NCI-H510A treated with DMSO at 0.1 percent for 48 hours (cell line): ENCODE results near the gene ACY1.

ENCODE experiments used
- DNase-seq: peaks from one replicate; lab custom pipeline; 2025; lab: John Stamatoyannopoulos, UW

Gene ACY1

DNA sequence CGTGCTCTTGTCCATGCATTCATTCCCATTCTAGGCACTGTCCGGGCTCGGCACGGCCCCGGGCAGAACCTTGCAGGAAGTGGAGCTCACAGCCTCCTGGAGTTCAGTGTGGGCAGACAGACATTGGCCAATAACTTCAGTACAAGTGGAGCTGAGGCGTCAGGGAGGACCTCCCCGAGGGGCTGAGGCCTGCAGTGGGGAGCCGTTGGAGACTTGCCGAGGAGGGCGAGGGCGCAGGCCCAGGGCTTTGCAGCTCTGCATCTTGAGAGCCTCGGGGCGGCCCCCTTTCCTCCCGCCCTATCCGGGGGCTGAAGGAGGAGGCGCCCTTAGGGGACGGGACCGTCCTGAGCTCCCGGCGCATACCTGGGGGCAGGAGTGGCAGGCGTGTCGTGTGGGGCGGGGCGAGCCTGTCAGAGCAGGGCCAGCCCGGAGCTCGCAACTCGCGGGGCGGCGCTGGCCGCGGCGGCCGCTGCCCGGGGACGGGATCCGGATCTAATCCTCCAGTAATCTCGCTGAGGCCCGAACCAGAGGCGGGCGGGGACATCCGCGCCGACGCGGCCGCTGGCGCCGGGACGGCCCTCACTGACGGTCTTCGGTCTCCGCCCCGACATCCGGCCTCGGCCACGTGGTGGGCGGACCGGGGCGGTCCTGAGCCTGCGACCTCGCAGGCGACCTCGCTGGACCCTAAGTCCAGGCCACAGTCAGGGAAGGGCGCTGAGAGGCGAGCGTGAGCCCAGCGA lies at the start of gene ACY1:
TSS of gene ACY1 (plus strand) at position 698 of the 740 bp plus-strand sequence. CDS start 530 bp downstream, outside the sequence.
- peak; percentile 63 for DNase-seq

GRCh38 chr3:51934139-51934850 lies 49.0 kb upstream of the ACY1 start:
- no peak for DNase-seq

GRCh38 chr3:51934991-51935885 lies 48.1 kb upstream of the ACY1 start:
- DNase-seq: no peak

- DNase-seq: no peak
Measured at GRCh38 chr3:51935886-51936755, 47.2 kb upstream of the ACY1 start.

DNA sequence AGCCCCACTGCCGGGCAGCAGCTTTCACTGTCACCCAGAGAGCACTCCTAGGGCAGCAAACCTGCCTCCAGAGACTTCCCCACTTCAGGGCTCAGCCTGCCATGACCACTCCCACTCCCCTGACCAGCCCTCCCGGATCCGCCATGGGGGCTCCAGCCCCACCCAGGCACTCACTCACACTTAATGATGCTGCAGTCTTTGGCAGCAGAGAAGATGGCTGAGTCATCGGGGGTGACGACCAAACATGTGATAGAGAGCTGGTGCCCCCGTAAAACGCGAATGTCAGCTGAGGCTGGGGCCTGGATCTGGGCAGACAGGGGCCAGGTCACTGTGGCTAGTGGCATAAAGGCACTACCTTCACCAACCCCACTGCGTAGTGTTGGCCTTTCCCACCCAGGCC lies 46.3 kb upstream of the ACY1 start:
- DNase-seq: no peak

DNA sequence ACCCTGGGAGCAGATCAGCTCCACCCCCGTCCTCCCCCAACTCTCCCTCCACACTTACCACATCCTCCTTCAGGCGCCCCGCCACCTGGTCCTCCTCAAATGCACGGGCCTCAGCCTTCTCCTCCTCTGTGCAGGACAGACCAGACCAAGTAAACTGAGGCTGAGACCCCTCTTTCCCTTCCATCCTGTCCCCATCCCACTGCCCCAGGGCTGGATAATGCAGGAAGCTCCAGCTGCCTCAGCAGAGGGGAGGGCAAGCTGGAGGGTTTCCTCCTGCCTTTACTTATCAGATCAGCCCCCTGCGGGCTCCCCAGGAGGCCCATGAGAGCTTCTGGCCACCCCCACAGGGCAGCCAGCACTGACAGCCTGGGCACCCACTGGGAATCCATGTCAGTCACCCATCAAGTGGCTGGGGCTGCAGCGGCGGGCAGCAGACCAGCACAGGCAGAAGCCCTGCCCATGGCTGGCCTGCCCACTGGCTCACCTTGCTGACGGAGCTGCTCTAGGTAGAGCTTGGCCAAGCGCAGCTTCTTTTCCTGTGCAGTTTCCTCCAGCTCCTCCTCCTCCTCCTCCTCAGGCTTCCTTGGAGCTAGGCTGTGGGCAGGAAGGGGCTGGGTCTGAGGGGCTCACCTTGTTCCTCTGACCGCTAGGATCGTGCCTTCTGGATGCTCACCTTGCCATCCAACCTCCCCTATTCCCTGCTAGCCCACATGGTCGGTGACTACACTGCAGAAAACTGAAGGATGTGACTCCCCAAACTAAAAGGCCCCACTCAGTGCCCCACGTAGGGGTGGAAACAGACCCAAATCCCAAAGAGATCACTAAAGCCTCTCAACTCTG lies 45.5 kb upstream of the ACY1 start:
- no peak for DNase-seq

GRCh38 chr3:51938780-51939425 lies 44.4 kb upstream of the ACY1 start:
- DNase-seq: no peak

GRCh38 chr3:51940648-51941462 lies 42.5 kb upstream of the ACY1 start:
- DNase-seq: no peak

- DNase-seq: no peak
Measured at GRCh38 chr3:51941463-51941797, 41.9 kb upstream of the ACY1 start.

DNA sequence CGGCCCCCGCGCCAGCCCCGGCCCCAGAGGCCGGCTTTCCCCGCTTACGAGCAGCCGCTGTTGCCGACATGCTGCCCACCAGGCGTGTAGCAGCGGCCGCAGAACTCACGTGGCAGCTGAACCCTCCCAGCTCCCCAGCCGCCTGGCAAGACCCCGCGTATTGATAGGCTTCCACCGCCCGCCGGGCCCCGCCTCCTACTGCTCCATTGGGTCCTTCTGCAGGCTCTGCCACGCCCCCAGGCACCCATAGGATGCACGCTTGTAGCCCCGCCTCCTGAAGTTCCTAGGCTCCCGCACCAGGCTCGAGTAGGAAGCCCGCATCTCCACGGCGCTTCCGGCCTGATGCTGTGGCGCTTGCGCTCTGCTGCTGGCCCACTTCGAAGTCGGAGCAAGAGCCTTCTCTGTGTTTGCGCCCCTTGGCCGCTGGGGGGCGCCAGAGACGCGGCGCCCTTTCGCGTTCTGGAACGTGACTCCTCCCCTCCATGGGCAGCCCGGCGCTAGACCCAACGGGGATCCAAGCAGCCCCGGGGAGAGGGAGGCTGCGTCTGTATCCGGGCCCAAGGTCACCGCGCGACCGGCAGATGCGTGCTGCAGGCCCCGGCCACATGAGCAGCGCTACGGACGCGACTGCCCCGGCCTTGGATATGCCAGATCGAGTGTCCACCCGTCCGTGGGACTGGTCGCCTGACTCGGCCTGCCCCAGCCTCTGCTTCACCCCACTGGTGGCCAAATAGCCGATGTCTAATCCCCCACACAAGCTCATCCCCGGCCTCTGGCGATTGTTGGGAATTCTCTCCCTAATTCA lies 41.3 kb upstream of the ACY1 start, which contains the start of the genes PARP3 and RRP9:
TSS of gene PARP3 (plus strand) at position 566 of the 805 bp plus-strand sequence. CDS start 993 bp downstream, outside the sequence.
TSS of gene RRP9 (minus strand) at position 107 of the 805 bp plus-strand sequence. CDS start at position 70, 37 bp downstream.
- DNase-seq: peak; percentile 97

GRCh38 chr3:51942603-51943450 lies 40.5 kb upstream of the ACY1 start:
- peak; percentile 7 for DNase-seq

DNA sequence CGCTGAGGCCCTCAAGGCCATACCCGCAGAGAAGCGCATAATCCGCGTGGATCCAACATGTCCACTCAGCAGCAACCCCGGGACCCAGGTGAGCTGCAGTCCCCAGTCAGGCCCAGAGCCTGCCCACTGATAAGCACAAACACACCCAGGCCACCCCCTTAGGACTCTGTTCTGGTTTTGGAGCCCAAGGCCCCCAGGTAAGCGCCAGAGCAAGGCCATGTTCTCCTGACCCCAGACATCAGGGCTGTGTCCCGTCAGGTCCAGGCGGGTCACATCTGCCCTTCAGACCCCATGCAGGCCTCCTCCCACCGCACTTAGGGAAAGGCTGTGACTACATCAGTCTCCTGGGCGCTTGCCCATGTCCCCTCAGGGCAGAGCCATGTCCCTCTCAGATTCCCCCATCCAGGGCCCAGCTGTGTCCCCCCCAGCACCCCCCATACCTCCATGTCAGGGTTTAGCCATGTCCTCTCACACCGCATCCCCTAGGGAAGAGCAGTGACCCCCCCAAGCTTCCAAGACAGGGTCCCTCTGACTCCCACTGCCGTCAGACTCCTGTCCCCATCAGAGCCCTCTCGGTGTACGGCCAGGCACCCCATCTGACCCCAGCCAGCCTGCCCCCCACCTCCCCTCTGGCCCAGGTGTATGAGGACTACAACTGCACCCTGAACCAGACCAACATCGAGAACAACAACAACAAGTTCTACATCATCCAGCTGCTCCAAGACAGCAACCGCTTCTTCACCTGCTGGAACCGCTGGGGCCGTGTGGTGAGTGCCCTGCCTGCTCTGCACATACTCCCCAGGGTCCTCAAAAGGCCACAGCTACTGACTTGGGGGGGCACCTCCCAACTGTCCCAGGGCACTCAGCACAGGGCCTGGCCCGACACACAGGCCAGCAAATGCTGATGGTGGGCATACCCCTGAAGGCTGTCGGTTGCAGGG lies 39.6 kb upstream of the ACY1 start:
- no peak for DNase-seq

- DNase-seq: no peak
Measured at GRCh38 chr3:51944451-51945021, 38.8 kb upstream of the ACY1 start.

DNA sequence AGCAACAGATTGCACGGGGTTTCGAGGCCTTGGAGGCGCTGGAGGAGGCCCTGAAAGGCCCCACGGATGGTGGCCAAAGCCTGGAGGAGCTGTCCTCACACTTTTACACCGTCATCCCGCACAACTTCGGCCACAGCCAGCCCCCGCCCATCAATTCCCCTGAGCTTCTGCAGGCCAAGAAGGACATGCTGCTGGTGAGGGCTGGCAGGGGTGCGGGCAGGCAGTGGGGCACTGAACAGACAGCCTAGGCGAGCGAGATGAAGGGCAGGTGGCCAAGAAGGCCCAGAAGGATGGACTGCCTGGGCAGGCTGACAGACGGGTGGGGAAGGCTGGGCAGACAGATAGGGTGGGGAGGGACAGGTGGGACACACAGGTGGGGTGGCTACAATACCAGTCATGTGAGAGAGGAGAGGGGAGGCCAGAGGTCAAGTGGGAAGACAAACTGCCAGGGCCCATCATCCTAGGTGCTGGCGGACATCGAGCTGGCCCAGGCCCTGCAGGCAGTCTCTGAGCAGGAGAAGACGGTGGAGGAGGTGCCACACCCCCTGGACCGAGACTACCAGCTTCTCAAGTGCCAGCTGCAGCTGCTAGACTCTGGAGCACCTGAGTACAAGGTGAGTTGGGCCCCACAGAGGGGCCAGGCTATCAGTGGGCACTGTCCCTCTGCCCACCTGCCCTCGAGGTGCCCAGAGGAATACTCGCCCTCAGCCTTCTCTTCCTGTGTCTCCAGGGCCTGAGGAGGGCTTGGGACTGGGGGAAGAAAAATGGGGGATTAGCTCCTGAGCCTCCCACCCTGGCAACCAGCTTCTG lies 38.1 kb upstream of the ACY1 start:
- no peak for DNase-seq
